H1 (cell line): ENCODE measurements around the gene ARPIN. TPM values are rescaled to one million over a fixed set of nuclear protein-coding genes. Genes with fewer than 3 reads are reported as not detected.
A peak's percentile ranks its signal among the peaks of the same experiment; 100 is the strongest.

Experiments used
- CTCF ChIA-PET: fragments of 300-600 bp; sonication (Branson Sonifier 250); formaldehyde crosslinking; loops from one replicate; lab custom pipeline; 2021; ENCODE audit not compliant: partially characterized antibody; lab: Charles Lee
- POLR2A ChIA-PET: fragments of 300-600 bp; sonication (Branson Sonifier 250); formaldehyde crosslinking; loops from one replicate; lab custom pipeline; 2021; ENCODE audit warnings: inconsistent platforms; ENCODE audit not compliant: partially characterized antibody; lab: Charles Lee
- DNase-seq, 2 experiments: peaks; one replicate each; pipeline versions ENCODE4 v3.0.0 to v3.0.0-alpha.2; 2010 to 2022; ENCODE audit warnings: low spot score in 2 of 2, low read depth in 1 of 2, mixed read lengths in 1 of 2
- FAIRE-seq: peaks from 2 replicates; lab custom pipeline; 2011; peaks lifted over from hg19 to GRCh38; lab: Jason Lieb, UNC
- H2AFZ ChIP-seq: 2 replicates; pipeline ENCODE4 v1.8.1; 2012; ENCODE audit warnings: low read length, inconsistent platforms
- H2AK5ac ChIP-seq: 2 replicates; pipeline ENCODE4 v1.6.1; 2013; ENCODE audit warnings: low read depth, low read length
- H2BK120ac ChIP-seq: replicated peaks from 2 replicates; pipeline ENCODE3; 2013; ENCODE audit warnings: low read depth, low read length, inconsistent platforms
- H2BK12ac ChIP-seq: 2 replicates; pipeline ENCODE4 v1.6.1; 2013; ENCODE audit warnings: low read depth, low read length
- H2BK15ac ChIP-seq: 2 replicates; pipeline ENCODE4 v1.6.1; 2013; ENCODE audit warnings: low read length
- H2BK20ac ChIP-seq: 2 replicates; pipeline ENCODE4 v1.6.1; 2013; ENCODE audit warnings: low read length
- H2BK5ac ChIP-seq: 2 replicates; pipeline ENCODE4 v1.6.1; 2013; ENCODE audit warnings: low read depth, low read length
- H3K14ac ChIP-seq: 2 replicates; pipeline ENCODE4 v1.6.1; 2013; ENCODE audit warnings: inconsistent platforms; ENCODE audit not compliant: insufficient read length
- H3K18ac ChIP-seq: 2 replicates; pipeline ENCODE4 v1.6.1; 2013; ENCODE audit warnings: low read length; ENCODE audit errors: extremely low read depth
- H3K23ac ChIP-seq: 2 replicates; pipeline ENCODE4 v1.6.1; 2013; ENCODE audit warnings: inconsistent platforms; ENCODE audit not compliant: insufficient read length
- H3K23me2 ChIP-seq: 2 replicates; pipeline ENCODE4 v1.6.1; 2013; ENCODE audit warnings: low read depth, low read length
- H3K27ac ChIP-seq: 2 replicates; pipeline ENCODE4 v1.6.1; 2011; ENCODE audit warnings: low read depth, low read length, inconsistent platforms
- H3K27me3 ChIP-seq, 4 experiments: replicated peaks in 1 of 4; 1 replicate in 1 of 4; 2 replicates in 3 of 4; pipeline versions ENCODE4 v1.6.1 to v1.8.1; 2011 to 2013; ENCODE audit warnings: low read length in 3 of 4, mild to moderate bottlenecking in 3 of 4, inconsistent platforms in 2 of 4, mixed read lengths in 2 of 4, moderate library complexity in 1 of 4; ENCODE audit not compliant: control insufficient read depth in 3 of 4, insufficient read depth in 3 of 4; ENCODE audit errors: extremely low read depth in 1 of 4
- H3K36me3 ChIP-seq, 4 experiments: 2 replicates each; pipeline versions ENCODE4 v1.6.1 to v1.8.1; 2011 to 2013; ENCODE audit warnings: mild to moderate bottlenecking in 4 of 4, low read length in 3 of 4, moderate library complexity in 2 of 4, control low read depth in 1 of 4, inconsistent platforms in 1 of 4; ENCODE audit not compliant: insufficient read depth in 4 of 4, control insufficient read depth in 2 of 4
- H3K4ac ChIP-seq: replicated peaks from 2 replicates; pipeline ENCODE3; 2013; ENCODE audit warnings: low read length, low read depth, mixed read lengths, inconsistent platforms; ENCODE audit not compliant: insufficient read length
- H3K4me1 ChIP-seq, 4 experiments: replicated peaks in 1 of 4; 1 replicate in 1 of 4; 2 replicates in 3 of 4; pipeline versions ENCODE4 v1.6.1 to v1.8.1; 2011 to 2013; ENCODE audit warnings: low read length in 3 of 4, inconsistent platforms in 2 of 4, mixed read lengths in 1 of 4; ENCODE audit not compliant: insufficient read depth in 4 of 4, control insufficient read depth in 3 of 4
- H3K4me2 ChIP-seq, 2 experiments: 2 replicates each; pipeline versions ENCODE4 v1.6.1 to v1.8.1; 2011 to 2013; ENCODE audit warnings: low read depth in 2 of 2, low read length in 2 of 2, control low read depth in 1 of 2, inconsistent platforms in 1 of 2, mild to moderate bottlenecking in 1 of 2; ENCODE audit not compliant: insufficient read depth in 1 of 2
- H3K4me3 ChIP-seq, 4 experiments: fragments of 200-600, 300-600 bp in 1 of 4; sonication (generic), shearing (Covaris generic), sonication (Bioruptor Twin) in 1 of 4; 2 replicates each; pipeline versions ENCODE4 v1.5.1 to v1.8.1; 2011 to 2016; ENCODE audit warnings: low read length in 4 of 4, low read depth in 3 of 4, control low read depth in 2 of 4, inconsistent platforms in 2 of 4, mild to moderate bottlenecking in 2 of 4, mixed read lengths in 1 of 4, moderate library complexity in 1 of 4; ENCODE audit not compliant: insufficient read depth in 2 of 4; ENCODE audit errors: extremely low read depth in 1 of 4
- H3K56ac ChIP-seq: replicated peaks from 2 replicates; pipeline ENCODE3; 2013; ENCODE audit warnings: low read depth, mild to moderate bottlenecking, mixed read lengths, low read length, inconsistent platforms; ENCODE audit not compliant: insufficient read length
- H3K79me1 ChIP-seq: 2 replicates; pipeline ENCODE4 v1.6.1; 2013; ENCODE audit warnings: low read depth, low read length, control low read depth
- H3K79me2 ChIP-seq, 2 experiments: 2 replicates each; pipeline versions ENCODE4 v1.6.1 to v1.8.1; 2012 to 2013; ENCODE audit warnings: low read length in 2 of 2, mild to moderate bottlenecking in 2 of 2, inconsistent platforms in 1 of 2; ENCODE audit not compliant: insufficient read depth in 2 of 2, control insufficient read depth in 1 of 2
- H3K9ac ChIP-seq, 4 experiments: replicated peaks in 1 of 4; 1 replicate in 1 of 4; 2 replicates in 3 of 4; pipeline versions ENCODE4 v1.6.1 to v1.8.1; 2011 to 2013; ENCODE audit warnings: low read depth in 3 of 4, low read length in 3 of 4, control low read depth in 2 of 4, mild to moderate bottlenecking in 2 of 4, moderate library complexity in 2 of 4, inconsistent platforms in 1 of 4; ENCODE audit errors: extremely low read depth in 1 of 4
- H3K9me3 ChIP-seq, 2 experiments: 2 replicates each; pipeline versions ENCODE4 v1.6.1 to v1.8.1; 2012 to 2013; ENCODE audit warnings: mild to moderate bottlenecking in 2 of 2, moderate library complexity in 2 of 2, control low read depth in 1 of 2, inconsistent platforms in 1 of 2, low read depth in 1 of 2, low read length in 1 of 2, mixed read lengths in 1 of 2; ENCODE audit not compliant: insufficient read depth in 2 of 2
- H4K20me1 ChIP-seq, 2 experiments: replicated peaks in 1 of 2; 2 replicates each; pipeline versions ENCODE3 to v1.8.1; 2011 to 2013; ENCODE audit warnings: inconsistent platforms in 2 of 2, low read length in 2 of 2, mild to moderate bottlenecking in 1 of 2; ENCODE audit not compliant: insufficient read depth in 2 of 2, control insufficient read depth in 1 of 2
- H4K5ac ChIP-seq: 2 replicates; pipeline ENCODE4 v1.6.1; 2013; ENCODE audit warnings: low read length, low read depth, mixed read lengths, inconsistent platforms; ENCODE audit not compliant: insufficient read length
- H4K8ac ChIP-seq: 2 replicates; pipeline ENCODE4 v1.8.0; 2013; ENCODE audit warnings: mild to moderate bottlenecking, moderate library complexity, low read length, inconsistent platforms; ENCODE audit not compliant: insufficient read depth; ENCODE audit errors: extremely low read depth
- H4K91ac ChIP-seq: replicated peaks from 2 replicates; pipeline ENCODE3; 2013; ENCODE audit warnings: low read length, mixed read lengths, inconsistent platforms; ENCODE audit not compliant: insufficient read length
- BACH1 ChIP-seq: IDR thresholded peaks from 2 replicates; pipeline ENCODE4 v1.6.1; 2012; ENCODE audit warnings: low read length, improper control_type of control experiment
- CBX5 ChIP-seq: fragments of 300-800, 300-1000 bp; sonication (generic); IDR thresholded peaks from 2 replicates; pipeline ENCODE4 v1.7.1; 2016; ENCODE audit warnings: antibody characterized with exemption, low read length, low read depth
- CBX8 ChIP-seq: fragments of 300-800, 300-1000 bp; sonication (generic); IDR thresholded peaks from 2 replicates; pipeline ENCODE4 v1.7.1; 2016; ENCODE audit warnings: low read depth, low read length, borderline replicate concordance
- FOSL1 ChIP-seq: IDR thresholded peaks from 2 replicates; pipeline ENCODE4 v1.6.1; 2011; ENCODE audit warnings: mild to moderate bottlenecking, low read depth, low read length, moderate library complexity; ENCODE audit not compliant: insufficient read depth
- JUND ChIP-seq: IDR thresholded peaks from 2 replicates; pipeline ENCODE4 v1.6.1; 2011; ENCODE audit warnings: mild to moderate bottlenecking, improper control_type of control experiment, low read length
- PHF8 ChIP-seq: fragments of 200-600 bp; sonication (generic); conservative IDR thresholded peaks from 2 replicates; pipeline ENCODE4 v1.7.1; 2012; ENCODE audit warnings: low read depth, mild to moderate bottlenecking, inconsistent platforms, low read length, moderate library complexity
- RNF2 ChIP-seq: fragments of 200-900, 300-1000 bp; sonication (generic); IDR thresholded peaks from 2 replicates; pipeline ENCODE4 v1.7.1; 2016; ENCODE audit warnings: borderline replicate concordance, low read depth, mild to moderate bottlenecking, antibody characterized with exemption, low read length; ENCODE audit not compliant: poor library complexity, severe bottlenecking; ENCODE audit errors: missing control alignments
- YY1 ChIP-seq: IDR thresholded peaks from 2 replicates; pipeline ENCODE4 v1.6.1; 2011; ENCODE audit warnings: low read depth, mild to moderate bottlenecking, low read length
- WGBS, 2 experiments: shearing (Covaris generic) in 1 of 2; methylation state at CpG; one replicate each; pipeline versions ENCODE4 v1.1.6 to v1.1.7; 2013 to 2015; ENCODE audit warnings: low lambda C conversion rate in 2 of 2, mixed read lengths in 2 of 2, inconsistent platforms in 1 of 2, low coverage in 1 of 2, missing lambda C conversion rate in 1 of 2; ENCODE audit not compliant: insufficient replicate concordance in 2 of 2, insufficient coverage in 1 of 2, insufficient read length in 1 of 2; ENCODE audit errors: extremely low coverage in 1 of 2, missing lambda C conversion rate in 1 of 2; 5-methylcytosine and 5-hydroxymethylcytosine counted together
- long read RNA-seq, 2 experiments: library from RNA in 1 of 2; library from capped mRNA in 1 of 2; stranded (forward); transcript quantifications; one replicate each; pipeline ENCODE4 v2.0.0, GENCODE V29; 2021; ENCODE audit warnings: inconsistent platforms in 1 of 2
- polyA minus RNA-seq, 3 experiments: library from RNA; depleted of rRNA, polyadenylated mRNA; stranded (reverse); fragments of >200 nt; gene quantifications; 1 replicate in 2 of 3; 2 replicates in 1 of 3; pipeline ENCODE4 v1.2.3, GENCODE V29; 2011
- polyA plus RNA-seq, 7 experiments: library from polyadenylated mRNA; depleted of rRNA in 3 of 7; stranded (reverse) in 5 of 7; unstranded in 2 of 7; fragments of >200 nt in 5 of 7; fragments of 200-250 nt in 2 of 7; gene quantifications; 1 replicate in 5 of 7; 2 replicates in 1 of 7; 4 replicates in 1 of 7; pipeline versions ENCODE4 v1.2.1 to v1.2.3, GENCODE V29; 2011 to 2013; ENCODE audit warnings: missing spikeins in 2 of 7, mixed read lengths in 2 of 7
- total RNA-seq: library from RNA; stranded (reverse); fragmentation: NEBNext Ultra II Directional; extraction: Animal tissue kit (Norgen Biotek cat#: 25700); gene quantifications from 2 replicates; pipeline ENCODE4 v1.2.1, GENCODE V29; 2021

Gene ARPIN
- total RNA-seq (3.1 and 3.9 TPM in 2 replicates), polyA plus RNA-seq (2011; rRNA removed) (3.1 and 3.6 TPM in 2 replicates), polyA minus RNA-seq (2011; rRNA and poly(A)+ RNA removed) (2.4 and 2.6 TPM in 2 replicates)
- polyA plus RNA-seq (2011; cell fraction: cytosol; rRNA removed), result 4.2 TPM
- 3.4 TPM for polyA plus RNA-seq (2011; cell fraction: nucleus; rRNA removed)
- 3.0 to 4.4 TPM (median 3.1 TPM) in 4 replicates for polyA plus RNA-seq (2012, experiment 1 of 2)
- 0.91 TPM for polyA plus RNA-seq (2012, experiment 2 of 2)
- 1.9 TPM for polyA plus RNA-seq (2013, experiment 1 of 2)
- polyA plus RNA-seq (2013, experiment 2 of 2), result 1.7 TPM
- 2.1 TPM for polyA minus RNA-seq (2011; cell fraction: cytosol; rRNA and poly(A)+ RNA removed)
- polyA minus RNA-seq (2011; cell fraction: nucleus; rRNA and poly(A)+ RNA removed), result 3.0 TPM
- long read RNA-seq, experiment 1, result 0 reads
- long read RNA-seq, experiment 2, partial matches to known transcripts, result 3 of 3 reads
- long read RNA-seq, experiment 2, other reads (novel, unspliced or antisense), result 0 of 3 reads

DNA sequence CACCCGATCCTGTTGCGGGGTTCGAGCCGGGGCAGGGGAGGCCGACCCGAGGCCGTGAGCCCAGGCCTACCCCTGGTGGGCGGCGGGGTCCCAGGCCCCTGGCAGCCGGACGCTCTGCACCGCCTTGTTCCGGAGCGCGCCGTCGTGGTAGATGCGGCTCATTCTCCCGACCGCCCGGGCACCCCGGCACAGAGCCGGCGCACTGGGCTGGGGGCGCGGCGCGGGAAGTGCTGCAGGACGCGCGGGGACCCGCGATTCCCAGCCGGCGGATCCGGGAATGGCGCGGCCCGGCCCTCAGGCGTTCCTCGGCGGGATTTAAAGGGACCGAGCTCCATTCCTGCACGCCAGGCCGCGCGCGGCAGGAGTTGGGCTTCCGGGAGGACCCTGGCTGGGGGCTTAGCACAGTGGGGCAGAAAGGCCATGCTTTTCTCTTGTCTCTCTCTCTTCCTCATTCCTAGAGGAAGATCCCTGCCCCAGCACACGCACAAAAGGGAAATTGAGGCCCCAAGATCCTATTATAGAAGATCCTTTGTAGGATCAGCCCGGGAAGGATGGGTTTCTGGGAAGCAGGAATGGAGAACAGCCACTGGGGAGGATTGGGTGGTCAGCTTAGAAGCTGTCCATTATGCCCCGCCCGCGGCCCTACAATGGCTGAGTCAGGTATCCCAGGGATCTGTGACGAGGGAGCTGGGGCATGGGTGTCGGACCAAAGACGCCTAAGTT is at the start of gene ARPIN:
Gene ARPIN, minus strand, starts transcription at position 279 of the 723 bp plus-strand sequence. Its CDS starts 117 bp downstream, at position 162.
- H3K18ac ChIP-seq, result peak within 1 kb of the TSS; percentile 78
- no peak within 1 kb of the TSS for H2BK12ac ChIP-seq
- H2BK20ac ChIP-seq, result no peak within 1 kb of the TSS
- H3K4ac ChIP-seq, result no peak within 1 kb of the TSS
- H2AFZ ChIP-seq, result peak within 1 kb of the TSS; percentile 69
- no peak for FAIRE-seq
- no peak within 1 kb of the TSS for H2BK5ac ChIP-seq
- H3K27ac ChIP-seq, result 0 out of 2 replicates have a peak within 1 kb of the TSS, but pooled peaks have one; percentile 26
- peaks cover 11% of the 10 kb centered on the region; the same call in 1 of the 2 replicates for H3K23me2 ChIP-seq
- peak within 1 kb of the TSS; percentile 95 for H4K8ac ChIP-seq
- peak within 1 kb of the TSS; percentile 60 to 80 for H3K4me2 ChIP-seq
- H3K56ac ChIP-seq, result peak within 1 kb of the TSS; percentile 26
- H2BK15ac ChIP-seq, result peak within 1 kb of the TSS; percentile 90
- ChIA-PET CTCF (interaction anchor here (0.9 to 5.6 kb wide), 9 partner anchors 9 to 308 kb away, joined by 3 to 27 read pairs (median 4); no protein-coding TSS in a partner anchor), POLR2A (interaction anchor here (0.6 to 1.8 kb wide), 12 partner anchors 9 to 163 kb away, joined by 3 to 9 read pairs (median 3); partner anchors contain the start of gene AP3S2)
- H4K91ac ChIP-seq, result peak within 1 kb of the TSS; percentile 4
- H3K9me3 ChIP-seq, result no peaks in the 10 kb centered on the region
- no peak within 1 kb of the TSS for H3K14ac ChIP-seq
- 0 out of 7 replicates have a peak, but pooled peaks cover 0 to 4% (median 2%) of the 10 kb centered on the region in 4 experiments for H3K27me3 ChIP-seq
- no peak within 1 kb of the TSS for H2AK5ac ChIP-seq
- peak within 1 kb of the TSS; percentile 50 to 72 (median 56) for H3K4me3 ChIP-seq
- H3K4me1 ChIP-seq, result peaks cover 3 to 9% (median 6%) of the 10 kb centered on the region in 4 experiments; a peak in 6 of 7 replicates
- H3K23ac ChIP-seq, result no peak within 1 kb of the TSS
- peak within 1 kb of the TSS; percentile 53 to 71 (median 66) for H3K9ac ChIP-seq
- no peaks in the 10 kb centered on the region for H3K79me1 ChIP-seq
- DNase-seq, result peak in 1 of 2 experiments; percentile 76
- H4K20me1 ChIP-seq, result no peaks in the 10 kb centered on the region
- peak within 1 kb of the TSS; percentile 73 for H4K5ac ChIP-seq
- no peaks in the 10 kb centered on the region for H3K79me2 ChIP-seq
- H2BK120ac ChIP-seq, result no peak within 1 kb of the TSS
- WGBS, 2 experiments, result 8% methylated on average over 37 of the region's 57 CpGs; no CpG with 5 or more reads in 1 of the 2 experiments
- no peaks in the 10 kb centered on the region for H3K36me3 ChIP-seq
- no peak for TF ChIP-seq CBX5
- no peak for TF ChIP-seq BACH1
- TF ChIP-seq RNF2, result no peak
- TF ChIP-seq FOSL1, result no peak
- TF ChIP-seq JUND, result no peak
- TF ChIP-seq YY1, result 0 out of 2 replicates have a peak, but pooled peaks have one; percentile 14
- peak; percentile 78 for TF ChIP-seq PHF8
- no peak for TF ChIP-seq CBX8
